ENCODE measurements around the gene TMEM41B. TPM values are rescaled to one million over a fixed set of nuclear protein-coding genes. Genes with fewer than 3 reads are reported as not detected.

TMEM41B gene
- total RNA-seq, 1 donor = 37.8 TPM

DNA sequence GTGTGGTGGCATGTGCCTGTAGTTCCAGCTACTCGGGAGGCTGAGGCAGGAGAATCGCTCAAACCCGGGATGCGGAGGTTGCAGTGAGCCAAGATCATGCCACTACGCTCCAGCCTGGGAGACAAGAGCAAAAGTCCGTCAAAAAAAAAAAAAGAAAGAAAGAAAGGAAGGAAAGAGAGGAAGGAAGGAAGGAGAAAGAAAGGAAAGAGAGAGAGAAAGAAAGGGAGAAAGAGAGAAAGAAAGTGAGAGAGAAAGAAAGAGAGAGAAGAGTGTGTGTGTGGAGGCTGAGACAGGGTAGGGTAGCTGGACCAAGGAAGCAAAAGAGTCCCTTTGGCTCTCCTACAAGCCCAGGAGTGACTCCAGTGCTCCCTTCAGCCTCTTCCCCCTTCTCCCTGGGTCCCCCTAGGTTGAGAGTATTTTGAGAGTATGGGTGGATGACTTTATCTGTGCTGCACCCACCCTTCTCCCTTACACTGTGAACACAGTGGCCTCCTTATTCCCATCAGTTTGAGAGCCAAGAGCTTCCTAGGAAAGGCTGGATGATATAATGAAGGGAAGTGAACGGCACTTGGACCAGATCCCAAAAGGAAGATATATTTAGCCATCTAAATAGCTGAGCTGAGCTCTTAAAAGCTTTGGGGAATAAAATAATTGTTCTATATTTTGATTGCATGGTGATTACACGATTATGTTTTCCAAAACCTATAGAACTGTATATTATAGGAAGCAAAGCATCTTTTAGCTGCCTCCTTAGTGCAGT is 39.7 kb downstream of the TMEM41B start:
- peak; percentile 44 for DNase-seq (ENCODE audit: low read depth)
- TF ChIP-seq, protein P1, sequence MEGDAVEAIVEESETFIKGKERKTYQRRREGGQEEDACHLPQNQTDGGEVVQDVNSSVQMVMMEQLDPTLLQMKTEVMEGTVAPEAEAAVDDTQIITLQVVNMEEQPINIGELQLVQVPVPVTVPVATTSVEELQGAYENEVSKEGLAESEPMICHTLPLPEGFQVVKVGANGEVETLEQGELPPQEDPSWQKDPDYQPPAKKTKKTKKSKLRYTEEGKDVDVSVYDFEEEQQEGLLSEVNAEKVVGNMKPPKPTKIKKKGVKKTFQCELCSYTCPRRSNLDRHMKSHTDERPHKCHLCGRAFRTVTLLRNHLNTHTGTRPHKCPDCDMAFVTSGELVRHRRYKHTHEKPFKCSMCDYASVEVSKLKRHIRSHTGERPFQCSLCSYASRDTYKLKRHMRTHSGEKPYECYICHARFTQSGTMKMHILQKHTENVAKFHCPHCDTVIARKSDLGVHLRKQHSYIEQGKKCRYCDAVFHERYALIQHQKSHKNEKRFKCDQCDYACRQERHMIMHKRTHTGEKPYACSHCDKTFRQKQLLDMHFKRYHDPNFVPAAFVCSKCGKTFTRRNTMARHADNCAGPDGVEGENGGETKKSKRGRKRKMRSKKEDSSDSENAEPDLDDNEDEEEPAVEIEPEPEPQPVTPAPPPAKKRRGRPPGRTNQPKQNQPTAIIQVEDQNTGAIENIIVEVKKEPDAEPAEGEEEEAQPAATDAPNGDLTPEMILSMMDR (IDR thresholded peaks at IDR 0.05; ENCODE audit: insufficient read depth, low read length) = no peak
- no peak overlapping the region for H3K4me3 ChIP-seq (ENCODE audit: low read depth, low read length)

DNA sequence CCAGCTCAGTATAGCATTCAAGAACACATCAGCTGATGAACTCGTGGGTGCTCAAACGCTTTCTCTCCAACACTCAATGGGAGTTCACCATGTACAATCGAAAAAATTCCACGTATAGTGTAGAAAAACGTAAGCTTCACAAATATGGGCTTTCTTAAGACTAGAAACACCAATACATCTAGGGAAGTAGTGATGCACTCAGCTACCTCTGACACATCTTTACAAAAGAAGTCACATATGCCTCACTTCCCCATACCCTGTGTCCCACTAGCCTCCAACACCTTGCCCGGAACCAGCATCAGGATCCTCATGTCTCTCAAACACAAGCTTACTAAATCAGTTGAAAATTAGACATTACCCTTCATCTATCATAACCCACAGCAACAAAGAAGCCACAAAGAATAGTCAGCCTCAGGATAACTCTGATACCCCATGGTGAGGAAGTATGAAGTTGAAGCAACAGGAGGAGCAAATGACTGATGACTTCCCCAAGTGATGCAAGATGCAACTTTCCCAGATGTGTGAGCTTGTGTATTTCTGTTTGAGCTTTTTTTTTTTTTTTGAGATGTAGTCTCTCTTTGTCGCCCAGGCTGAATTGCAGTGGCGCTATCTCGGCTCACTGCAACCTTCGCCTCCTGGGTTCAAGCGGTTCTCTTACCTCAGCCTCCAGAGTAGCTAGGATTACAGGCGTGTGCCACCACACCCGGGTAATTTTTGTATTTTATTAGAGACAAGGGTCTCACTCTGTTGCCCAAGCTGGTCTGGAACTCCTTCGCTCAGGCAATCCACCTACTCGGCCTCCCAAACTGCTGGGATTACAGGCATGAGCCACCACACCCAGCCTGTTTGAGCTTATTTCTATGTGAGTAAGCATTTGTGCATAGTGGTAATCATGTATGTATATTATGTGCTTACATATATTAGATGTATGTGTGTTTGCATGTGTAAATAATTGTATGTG is 40.7 kb downstream of the TMEM41B start:
- TF ChIP-seq, protein P1 (IDR thresholded peaks at IDR 0.05; ENCODE audit: insufficient read depth, low read length) = no peak
- peak; percentile 43 for DNase-seq (ENCODE audit: low read depth)
- H3K4me3 ChIP-seq (ENCODE audit: low read depth, low read length) = no peak overlapping the region

DNA sequence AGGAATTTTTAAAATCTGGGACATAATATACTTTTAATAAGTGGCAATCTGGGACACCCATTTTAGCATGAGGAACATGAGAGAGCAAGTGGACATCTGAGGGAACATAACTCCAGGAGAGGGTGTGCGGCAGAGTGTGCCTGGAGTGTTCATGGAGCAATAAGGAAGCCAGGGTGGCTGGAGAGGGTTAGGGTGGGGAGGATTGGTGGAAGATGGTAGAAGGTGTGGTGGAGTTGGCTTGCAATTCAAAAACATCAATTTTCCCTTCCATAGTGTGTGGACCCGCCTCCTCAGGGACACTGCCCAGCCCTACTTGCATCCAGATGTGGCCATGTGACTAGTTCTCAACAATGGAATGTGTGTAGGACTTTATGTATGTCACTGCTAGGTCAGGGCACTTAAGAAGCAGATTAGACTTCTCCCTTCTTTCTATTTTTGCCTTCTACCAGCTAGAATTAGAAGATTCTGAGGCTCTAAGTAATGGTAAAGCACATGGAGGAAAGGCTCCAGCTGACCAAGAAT is 44.8 kb downstream of the TMEM41B start:
- no peak overlapping the region for H3K4me3 ChIP-seq (ENCODE audit: low read depth, low read length)
- peak; percentile 61 for DNase-seq (ENCODE audit: low read depth)
- TF ChIP-seq, protein P1 (IDR thresholded peaks at IDR 0.05; ENCODE audit: insufficient read depth, low read length) = no peak

DNA sequence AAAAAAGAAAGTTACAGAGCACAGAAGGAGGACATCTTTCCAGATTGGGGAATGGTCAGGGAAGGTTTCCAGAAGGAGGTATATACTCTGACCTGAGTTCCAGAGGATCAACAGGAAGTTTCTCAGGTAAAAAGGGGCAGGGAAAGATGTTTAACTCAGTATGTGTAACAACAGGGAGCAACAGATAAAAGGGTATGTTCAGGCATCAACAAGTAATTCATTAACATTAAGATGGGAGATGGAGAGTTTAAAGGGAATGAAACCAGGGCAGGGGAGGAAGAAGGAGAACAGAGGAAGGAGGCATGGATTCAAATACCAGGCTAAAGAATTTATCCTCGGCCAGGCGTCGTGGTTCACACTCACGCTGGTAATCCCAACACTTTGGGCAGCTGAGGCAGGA is 46.7 kb downstream of the TMEM41B start:
- TF ChIP-seq, protein P1 (IDR thresholded peaks at IDR 0.05; ENCODE audit: insufficient read depth, low read length) = no peak
- DNase-seq (ENCODE audit: low read depth) = no peak
- H3K4me3 ChIP-seq (ENCODE audit: low read depth, low read length) = no peak overlapping the region

DNA sequence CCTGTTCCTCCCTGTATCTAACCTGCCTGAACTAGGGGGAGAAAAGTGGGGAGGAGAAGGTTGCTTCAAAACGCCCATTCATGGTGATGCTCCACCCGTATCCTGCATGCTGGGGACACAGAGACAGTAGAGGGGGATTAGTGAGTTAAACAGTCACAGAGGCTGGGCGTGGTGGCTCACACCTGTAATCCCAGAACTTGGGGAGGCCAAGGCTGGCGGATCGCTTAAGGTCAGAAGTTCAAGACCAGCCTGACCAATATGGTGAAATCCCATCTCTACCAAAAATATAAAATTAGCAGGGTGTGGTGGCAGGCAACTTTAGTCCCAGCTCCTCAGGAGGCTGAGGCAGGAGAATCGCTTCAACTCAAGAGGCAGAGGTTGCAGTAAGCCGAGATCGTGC is 47.5 kb downstream of the TMEM41B start:
- DNase-seq (ENCODE audit: low read depth) = no peak
- H3K4me3 ChIP-seq (ENCODE audit: low read depth, low read length) = no peak overlapping the region
- TF ChIP-seq, protein P1 (IDR thresholded peaks at IDR 0.05; ENCODE audit: insufficient read depth, low read length) = no peak

DNA sequence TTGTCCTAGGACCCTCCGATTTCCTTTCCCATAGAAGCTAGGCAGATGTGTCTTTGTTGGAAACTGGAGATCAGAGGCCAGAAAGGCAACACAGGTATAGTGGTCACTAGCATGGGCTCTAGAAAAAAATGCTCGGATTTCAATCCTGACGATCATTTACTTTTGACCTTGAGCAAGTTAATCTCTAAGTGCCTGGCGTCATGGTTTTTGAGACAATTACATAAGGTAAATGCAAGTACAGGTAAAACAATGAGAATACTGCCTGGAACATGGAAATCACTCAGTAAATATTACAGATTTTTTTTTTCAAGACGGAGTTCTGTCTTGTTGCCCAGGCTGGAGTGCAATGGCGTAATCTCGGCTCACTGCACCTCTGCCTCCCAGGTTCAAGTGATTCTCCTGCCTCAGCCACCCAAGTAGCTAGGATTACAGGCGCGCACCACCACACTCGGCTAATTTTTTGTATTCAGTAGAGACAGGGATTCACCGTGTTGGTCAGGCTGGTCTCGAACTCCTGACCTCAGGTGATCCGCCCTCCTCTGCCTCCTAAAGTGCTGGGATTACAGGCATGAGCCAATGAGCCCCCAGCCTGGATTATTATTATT is 48.2 kb downstream of the TMEM41B start:
- TF ChIP-seq, protein P1 (IDR thresholded peaks at IDR 0.05; ENCODE audit: insufficient read depth, low read length) = no peak
- DNase-seq (ENCODE audit: low read depth) = no peak
- no peak overlapping the region for H3K4me3 ChIP-seq (ENCODE audit: low read depth, low read length)

Measured in fibroblast of the aortic adventitia (primary cell).